Measurements from ENCODE around the gene INPP5F.
"Not testable (repeated sequence)": the region's sequence is repeated elsewhere in the genome, so short reads cannot be mapped to it uniquely, and the experiment has no call there.

Gene INPP5F

GRCh38 chr10:119706521-119707278 is 19.1 kb upstream of the INPP5F start:
- no peak for DNase-seq

DNA sequence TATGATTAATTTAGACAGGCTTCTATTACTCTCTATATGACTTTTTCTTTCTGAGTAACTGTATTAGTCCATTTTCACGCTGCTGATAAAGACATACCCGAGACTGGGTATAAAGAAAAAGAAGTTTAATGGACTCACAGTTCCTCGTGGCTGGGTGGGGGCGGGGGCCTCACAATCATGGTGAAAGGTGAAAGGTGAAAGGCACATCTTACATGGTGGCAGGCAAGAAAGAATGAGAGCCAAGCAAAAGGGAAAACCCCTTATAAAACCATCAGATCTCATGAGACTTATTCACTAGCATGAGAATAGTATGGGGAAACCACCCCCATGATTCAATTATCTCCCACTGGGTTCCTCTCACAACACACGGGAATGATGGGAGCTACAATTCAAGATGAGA is 18.5 kb upstream of the INPP5F start:
- not testable (repeated sequence) for DNase-seq

- not testable (repeated sequence) for DNase-seq
Observed at GRCh38 chr10:119710935-119711334, 14.9 kb upstream of the INPP5F start.

GRCh38 chr10:119713744-119714483 is 11.9 kb upstream of the INPP5F start:
- no peak for DNase-seq

DNA sequence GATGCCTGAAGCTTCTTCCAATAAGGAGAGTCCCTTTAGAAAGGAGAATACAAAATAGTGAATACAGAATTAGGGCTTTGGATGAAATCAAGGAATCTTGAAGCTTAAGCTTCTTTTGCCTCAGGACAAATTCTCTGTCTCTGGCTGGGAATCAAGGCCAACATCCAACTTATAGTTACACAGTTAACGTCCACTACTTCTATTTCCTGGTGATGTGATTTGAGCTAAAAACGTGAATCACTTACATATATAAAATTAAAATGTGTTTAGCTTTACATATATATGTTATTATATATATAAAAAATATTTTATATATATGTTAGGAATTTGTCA is 11.4 kb upstream of the INPP5F start:
- no peak for DNase-seq

- no peak for DNase-seq
Observed at GRCh38 chr10:119715628-119716505, 10.0 kb upstream of the INPP5F start.

GRCh38 chr10:119723161-119723560 is 2.7 kb upstream of the INPP5F start:
- DNase-seq: no peak

- DNase-seq: no peak
Observed at GRCh38 chr10:119723624-119724023, 2.2 kb upstream of the INPP5F start.

- DNase-seq: no peak
Observed at GRCh38 chr10:119724593-119725516, 995 bp upstream of the INPP5F start.

DNA sequence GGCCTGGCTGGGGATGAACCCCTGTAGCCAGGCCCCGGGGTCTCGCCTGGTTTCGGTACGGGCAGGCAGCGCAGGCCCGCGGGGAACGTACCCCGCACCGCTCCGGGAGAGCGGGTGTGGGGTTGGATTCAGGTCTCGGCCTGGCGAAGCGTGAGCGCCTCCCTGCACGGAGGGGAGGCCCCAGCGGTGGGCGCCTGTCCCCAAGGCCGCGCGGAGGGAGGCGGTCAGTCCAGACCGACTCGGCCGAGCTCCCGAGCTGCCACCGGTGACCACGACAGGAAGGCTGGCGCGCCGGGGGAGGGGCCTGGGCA is 378 bp upstream of the INPP5F start:
- DNase-seq: no peak

DNA sequence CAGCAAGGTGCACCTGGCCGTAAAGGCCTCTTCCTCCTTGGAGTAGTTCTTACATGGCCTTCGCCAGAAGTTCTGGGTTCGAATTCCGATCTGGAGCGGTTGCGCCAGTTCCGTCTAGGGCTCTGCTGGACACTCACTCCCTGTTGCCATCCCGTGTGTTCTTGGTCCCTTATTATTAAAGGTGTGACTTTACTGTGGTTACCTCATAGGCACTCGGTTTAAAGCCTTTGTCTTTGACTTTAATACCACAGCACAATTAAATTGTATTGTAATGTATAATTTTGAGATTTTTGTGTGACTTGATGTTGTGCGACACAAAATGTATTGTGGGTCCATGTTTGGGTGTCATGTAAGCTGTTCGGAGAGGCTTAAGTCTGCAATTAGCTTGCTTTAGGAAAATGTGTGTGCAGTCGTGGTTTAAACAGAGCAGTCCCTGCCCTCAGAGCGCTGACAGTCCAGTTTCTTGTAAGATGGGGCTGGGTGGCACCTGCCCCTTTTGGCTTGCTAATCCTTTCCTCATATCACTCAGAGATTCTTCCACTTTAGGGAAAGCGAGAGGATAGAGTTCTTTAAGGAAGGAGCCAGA is 919 bp downstream of the INPP5F start:
- DNase-seq: no peak

DNA sequence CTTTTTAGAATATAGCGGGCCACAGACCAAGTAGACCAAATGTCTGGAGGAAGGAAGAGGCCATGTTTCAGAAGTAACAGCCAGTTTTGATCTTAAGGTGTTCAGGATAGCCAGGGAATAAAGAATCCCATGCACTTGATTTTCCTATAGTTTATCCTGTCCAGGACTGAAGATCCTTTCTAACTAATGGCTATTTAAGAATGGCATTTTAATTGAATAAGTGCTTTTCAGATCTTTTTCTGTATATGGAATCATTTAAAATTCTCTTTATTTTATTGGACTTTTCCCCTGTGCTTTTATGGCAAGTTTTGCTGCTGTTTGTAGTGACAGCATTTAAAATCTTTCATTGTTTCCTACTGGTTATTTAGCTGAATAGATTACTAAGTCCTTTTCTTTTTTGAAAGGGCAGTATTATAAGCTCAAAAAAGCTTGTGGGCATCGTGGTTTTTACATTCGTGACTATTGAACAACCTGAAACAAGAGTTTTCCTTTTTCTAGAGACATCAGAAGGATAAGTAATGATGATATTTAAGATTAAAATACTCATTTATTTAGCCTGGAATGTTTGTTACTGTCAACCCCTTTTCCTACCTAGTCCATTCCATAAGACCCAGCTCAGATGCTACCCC is 2.4 kb downstream of the INPP5F start:
- DNase-seq: no peak

GRCh38 chr10:119734396-119735332 is 8.8 kb downstream of the INPP5F start:
- no peak for DNase-seq

- no peak for DNase-seq
Observed at GRCh38 chr10:119735451-119735850, 9.6 kb downstream of the INPP5F start.

- DNase-seq: no peak
Observed at GRCh38 chr10:119736220-119736619, 10.4 kb downstream of the INPP5F start.

DNA sequence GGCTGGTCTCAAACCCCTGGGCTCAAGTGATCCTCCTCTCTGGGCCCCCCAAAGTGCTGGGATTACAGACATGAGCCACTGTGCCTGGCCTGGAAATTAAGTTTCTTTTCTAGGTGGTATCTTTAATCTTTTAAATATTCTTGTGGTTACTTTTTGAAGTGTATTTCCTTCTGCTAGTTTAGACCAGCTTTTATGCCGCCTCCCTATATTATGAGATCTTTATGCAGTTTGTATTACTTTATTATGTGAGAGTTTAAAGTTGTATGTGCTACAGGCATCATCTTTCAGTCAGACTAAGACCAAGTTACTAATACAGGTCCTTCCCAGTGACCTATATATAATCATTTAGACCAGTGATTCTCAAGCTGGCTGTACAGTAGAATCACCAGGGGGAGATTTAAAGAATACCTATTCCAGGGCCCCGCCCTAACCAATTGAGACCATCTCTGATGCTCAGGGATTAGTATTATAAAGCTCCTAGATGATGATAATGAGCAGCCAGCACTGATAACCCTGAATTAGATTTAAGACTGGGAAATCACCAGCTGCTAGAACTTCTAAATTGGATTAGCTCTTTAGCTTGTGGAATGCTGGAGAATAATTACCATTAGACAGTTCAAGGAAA is 11.3 kb downstream of the INPP5F start:
- DNase-seq: no peak

- peak; percentile 8 for DNase-seq
Observed at GRCh38 chr10:119737823-119738222, 12.0 kb downstream of the INPP5F start.

DNA sequence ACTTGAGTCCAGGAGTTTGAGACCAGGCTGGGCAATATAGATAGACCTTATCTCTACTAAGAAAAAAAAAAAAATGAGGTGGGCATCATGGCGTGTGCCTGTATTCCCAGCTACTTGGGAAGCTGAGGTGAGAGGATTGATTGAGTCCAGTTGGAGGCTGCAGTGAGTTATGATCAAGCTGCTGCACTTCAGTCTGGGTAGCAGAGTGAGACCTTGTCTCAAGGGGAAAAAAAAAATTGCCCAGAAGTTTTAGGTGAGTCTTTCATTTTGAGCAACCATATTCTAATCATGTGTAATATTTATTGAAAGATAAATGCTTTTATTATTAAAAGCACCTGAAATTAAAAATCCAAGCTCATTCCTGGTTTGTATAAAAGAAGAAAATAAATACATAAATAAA is 13.1 kb downstream of the INPP5F start:
- no peak for DNase-seq

DNA sequence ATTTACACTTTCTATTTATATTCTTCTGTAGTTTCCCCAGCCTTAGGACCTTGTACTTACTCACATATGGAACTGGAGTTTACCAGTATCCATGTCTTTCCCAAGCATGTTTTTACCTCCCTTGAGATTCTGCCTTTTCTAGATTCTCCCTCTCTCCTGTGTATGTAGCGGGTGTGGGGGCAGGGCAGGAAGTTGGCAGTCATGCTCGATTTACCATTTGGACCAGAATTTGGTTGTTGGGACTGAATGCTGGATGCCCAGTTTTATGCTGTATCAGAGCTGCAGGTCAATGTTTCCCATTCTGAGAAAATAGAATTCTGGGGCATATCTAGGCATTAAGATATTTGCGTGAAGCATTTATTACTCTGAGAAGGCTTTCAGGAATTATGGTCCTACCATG is 14.2 kb downstream of the INPP5F start:
- no peak for DNase-seq
